ENCODE results near the gene CNTN4.
"Not testable (repeated sequence)": the region's sequence is repeated elsewhere in the genome, so short reads cannot be mapped to it uniquely, and the experiment has no call there.

Gene CNTN4

GRCh38 chr3:2819571-2819970 is 720.9 kb downstream of the CNTN4 start:
- DNase-seq: peak in 1 of 14 donors; percentile 27

GRCh38 chr3:2820982-2821381 is 722.3 kb downstream of the CNTN4 start:
- not testable (repeated sequence) for DNase-seq

GRCh38 chr3:2822611-2823010 is 723.9 kb downstream of the CNTN4 start:
- DNase-seq: no peak

- DNase-seq: peak in 3 of 14 donors; percentile 2 to 95 (median 3)
These were observed 724.4 kb downstream of the CNTN4 start for GRCh38 chr3:2823031-2823430.

GRCh38 chr3:2823437-2824211 is 725.0 kb downstream of the CNTN4 start:
- DNase-seq: no peak

GRCh38 chr3:2826036-2826435 is 727.4 kb downstream of the CNTN4 start:
- DNase-seq: peak in 1 of 14 donors; percentile 82

- no peak for DNase-seq
These were observed 727.8 kb downstream of the CNTN4 start for GRCh38 chr3:2826453-2826852.

- DNase-seq: no peak
These were observed 738.6 kb downstream of the CNTN4 start for GRCh38 chr3:2837239-2837638.

- no peak for DNase-seq
These were observed 739.2 kb downstream of the CNTN4 start for GRCh38 chr3:2837910-2838309.

GRCh38 chr3:2838546-2839157 is 740.0 kb downstream of the CNTN4 start:
- DNase-seq: no peak

- DNase-seq: no peak
These were observed 741.2 kb downstream of the CNTN4 start for GRCh38 chr3:2839876-2840275.

- DNase-seq: no peak
These were observed 748.6 kb downstream of the CNTN4 start for GRCh38 chr3:2847062-2847841.

GRCh38 chr3:2849092-2849491 is 750.4 kb downstream of the CNTN4 start:
- no peak for DNase-seq

- DNase-seq: no peak
These were observed 752.0 kb downstream of the CNTN4 start for GRCh38 chr3:2850701-2851100.

GRCh38 chr3:2851361-2851760 is 752.7 kb downstream of the CNTN4 start:
- no peak for DNase-seq

GRCh38 chr3:2851835-2852234 is 753.2 kb downstream of the CNTN4 start:
- DNase-seq: no peak

GRCh38 chr3:2853651-2854050 is 755.0 kb downstream of the CNTN4 start:
- DNase-seq: no peak

GRCh38 chr3:2856138-2857133 is 757.8 kb downstream of the CNTN4 start:
- peak in 1 of 14 donors; percentile 6 for DNase-seq

GRCh38 chr3:2860626-2861025 is 762.0 kb downstream of the CNTN4 start:
- DNase-seq: no peak

- no peak for DNase-seq
These were observed 762.5 kb downstream of the CNTN4 start for GRCh38 chr3:2861120-2861519.

- no peak for DNase-seq
These were observed 763.3 kb downstream of the CNTN4 start for GRCh38 chr3:2861920-2862319.

- no peak for DNase-seq
These were observed 763.7 kb downstream of the CNTN4 start for GRCh38 chr3:2862366-2862765.
